ENCODE measurements around the gene PALD1.

DNA sequence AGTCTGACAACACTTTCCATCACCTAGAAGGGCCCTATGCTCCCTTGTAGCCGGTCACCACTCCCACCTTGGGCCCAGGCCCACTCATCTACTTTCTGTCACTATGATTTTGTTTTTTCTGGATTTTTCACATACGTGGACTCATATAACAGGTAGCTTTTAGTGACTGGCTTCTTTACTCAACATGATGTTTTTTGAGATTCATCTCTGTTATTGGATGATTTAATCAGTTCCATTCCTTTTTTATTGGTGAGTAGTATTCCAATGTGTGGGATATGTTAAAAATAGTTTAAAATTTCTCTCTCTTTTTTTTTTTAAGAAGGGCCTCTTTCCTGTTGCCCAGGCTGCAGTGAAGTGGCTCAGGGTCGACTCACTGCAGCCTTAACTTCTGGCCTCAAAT, 9.3 kb downstream of the PALD1 start:
- TF ChIP-seq, protein P1, sequence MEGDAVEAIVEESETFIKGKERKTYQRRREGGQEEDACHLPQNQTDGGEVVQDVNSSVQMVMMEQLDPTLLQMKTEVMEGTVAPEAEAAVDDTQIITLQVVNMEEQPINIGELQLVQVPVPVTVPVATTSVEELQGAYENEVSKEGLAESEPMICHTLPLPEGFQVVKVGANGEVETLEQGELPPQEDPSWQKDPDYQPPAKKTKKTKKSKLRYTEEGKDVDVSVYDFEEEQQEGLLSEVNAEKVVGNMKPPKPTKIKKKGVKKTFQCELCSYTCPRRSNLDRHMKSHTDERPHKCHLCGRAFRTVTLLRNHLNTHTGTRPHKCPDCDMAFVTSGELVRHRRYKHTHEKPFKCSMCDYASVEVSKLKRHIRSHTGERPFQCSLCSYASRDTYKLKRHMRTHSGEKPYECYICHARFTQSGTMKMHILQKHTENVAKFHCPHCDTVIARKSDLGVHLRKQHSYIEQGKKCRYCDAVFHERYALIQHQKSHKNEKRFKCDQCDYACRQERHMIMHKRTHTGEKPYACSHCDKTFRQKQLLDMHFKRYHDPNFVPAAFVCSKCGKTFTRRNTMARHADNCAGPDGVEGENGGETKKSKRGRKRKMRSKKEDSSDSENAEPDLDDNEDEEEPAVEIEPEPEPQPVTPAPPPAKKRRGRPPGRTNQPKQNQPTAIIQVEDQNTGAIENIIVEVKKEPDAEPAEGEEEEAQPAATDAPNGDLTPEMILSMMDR (IDR thresholded peaks at IDR 0.05): no peak
- no peak for TF ChIP-seq EZH2 (IDR thresholded peaks at IDR 0.05)

All from neural progenitor cell (in vitro differentiated cells).